Stimulated activated CD4-positive, alpha-beta T cell treated with anti-CD3 and anti-CD28 coated beads, Interleukin-12 subunit alpha, Interleukin-12 subunit beta, amount 100 ng/mL, for 4 hours (primary cell): ENCODE results near the gene MTMR8.
"Not testable (repeated sequence)": the region's sequence is repeated elsewhere in the genome, so short reads cannot be mapped to it uniquely, and the experiment has no call there.

Source experiments
- DNase-seq: peaks from one replicate; pipeline ENCODE4 v3.0.0-alpha.2; 2020

Gene MTMR8

DNA sequence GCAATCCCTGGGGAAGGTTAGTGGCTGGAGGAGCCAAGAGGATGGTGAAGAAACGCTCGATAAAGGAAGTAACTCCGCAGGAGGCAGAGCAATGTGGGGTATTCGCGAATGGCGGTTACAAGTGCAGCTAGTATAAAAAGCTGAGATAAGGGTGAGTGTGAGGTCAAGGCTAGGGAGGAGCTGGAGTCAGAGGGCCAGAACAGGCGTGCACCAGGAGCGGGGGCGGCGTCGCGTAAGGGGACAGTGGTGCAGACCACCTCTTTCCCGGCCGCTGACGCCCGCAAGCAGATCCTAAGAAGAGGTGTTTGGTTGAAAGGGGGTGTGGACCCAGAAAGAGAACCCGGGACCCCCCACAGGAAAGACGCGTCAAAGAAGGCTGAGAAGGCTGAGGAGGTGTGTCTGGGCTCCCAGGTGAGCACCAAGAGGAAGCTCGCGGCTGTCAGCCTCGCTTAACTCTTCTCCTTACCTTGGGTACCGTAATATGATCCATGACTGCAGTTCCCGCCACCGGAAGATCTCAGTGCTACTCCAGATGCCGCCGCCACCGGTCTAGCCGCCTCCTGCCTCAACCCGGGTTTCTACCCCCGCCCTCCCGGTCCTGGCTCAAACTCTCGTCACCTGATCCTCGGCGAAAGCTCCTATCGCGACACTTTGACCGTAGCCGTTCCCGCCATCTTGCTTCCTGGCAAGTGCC lies at the start of gene MTMR8:
Gene MTMR8, minus strand, starts transcription at position 579 of the 694 bp plus-strand sequence. Its CDS starts 89 bp downstream, at position 490.
- DNase-seq: peak; percentile 73

DNA sequence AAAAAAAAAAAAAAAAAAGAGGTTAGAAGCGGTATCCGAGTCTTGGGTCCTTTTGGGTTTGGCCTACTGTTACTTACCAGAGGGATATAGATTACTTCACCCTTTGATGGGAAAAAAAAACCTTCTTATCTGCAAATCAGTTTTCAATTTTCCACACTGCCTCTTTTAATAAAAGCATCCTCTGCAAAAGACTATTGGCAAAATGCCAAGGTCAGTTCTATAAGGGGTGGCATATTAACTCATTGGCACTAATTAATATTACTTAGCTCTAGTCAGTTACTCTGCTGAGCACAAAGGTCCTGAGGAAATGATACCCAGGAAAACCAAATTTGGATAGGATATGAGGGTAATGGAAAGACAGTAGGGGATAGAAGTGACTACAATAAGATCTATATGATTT lies 44.3 kb upstream of the MTMR8 start:
- no peak for DNase-seq

GRCh38 chrX:64437665-64438064 lies 42.4 kb upstream of the MTMR8 start:
- no peak for DNase-seq

- DNase-seq: no peak
Measured at GRCh38 chrX:64437218-64437617, 42.0 kb upstream of the MTMR8 start.

- DNase-seq: no peak
Measured at GRCh38 chrX:64428371-64428770, 33.1 kb upstream of the MTMR8 start.

DNA sequence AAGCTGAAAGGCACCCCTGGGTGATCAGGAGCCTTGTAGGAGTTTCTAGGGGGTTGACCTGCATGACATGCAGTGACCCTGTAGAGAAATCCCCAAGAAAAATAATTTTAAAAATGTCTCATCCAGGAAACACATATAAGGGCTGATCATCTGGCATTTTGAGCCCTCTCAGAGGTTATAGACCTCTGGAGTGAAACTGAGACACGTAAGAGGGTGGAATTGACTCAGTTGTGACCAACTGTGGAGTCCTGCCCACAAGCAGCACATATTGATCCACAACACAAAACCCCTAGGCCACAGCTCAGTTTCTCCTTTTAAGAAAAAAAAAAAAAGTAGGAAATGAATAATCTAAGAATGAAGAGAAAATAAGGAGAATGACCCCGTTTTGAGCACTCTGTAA lies 32.5 kb upstream of the MTMR8 start:
- DNase-seq: no peak

DNA sequence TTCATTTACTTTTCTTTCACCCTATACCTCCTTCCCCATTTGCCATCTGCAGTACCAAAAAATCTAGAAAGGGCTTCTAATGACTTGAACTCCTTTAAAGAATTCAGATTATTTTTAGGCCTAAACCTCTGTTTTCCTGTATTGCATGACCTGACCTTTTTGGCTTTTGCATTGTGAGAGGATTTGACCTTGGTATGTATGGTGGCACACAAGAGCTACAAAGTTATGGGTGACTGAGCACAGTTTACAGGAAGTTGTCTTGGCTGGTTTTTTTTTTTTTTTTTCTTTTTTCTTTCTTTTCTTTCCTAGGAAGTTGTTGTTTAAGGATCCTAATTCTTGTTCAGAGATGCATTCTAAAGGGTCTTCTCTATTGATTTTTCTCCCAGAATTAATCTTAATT lies 32.0 kb upstream of the MTMR8 start:
- DNase-seq: no peak

DNA sequence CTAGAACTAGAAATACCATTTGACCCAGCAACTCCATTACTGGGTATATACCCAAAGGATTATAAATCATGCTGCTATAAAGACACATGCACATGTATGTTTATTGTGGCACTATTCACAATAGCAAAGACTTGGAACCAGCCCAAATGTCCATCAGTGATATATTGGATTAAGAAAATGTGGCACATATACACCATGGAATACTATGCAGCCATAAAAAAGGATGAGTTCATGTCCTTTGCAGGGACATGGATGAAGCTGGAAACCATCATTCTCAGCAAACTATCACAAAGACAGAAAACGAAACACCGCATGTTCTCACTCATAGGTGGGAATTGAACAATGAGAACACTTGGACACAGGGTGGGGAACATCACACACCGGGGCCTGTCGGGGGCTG lies 14.5 kb upstream of the MTMR8 start:
- not testable (repeated sequence) for DNase-seq

DNA sequence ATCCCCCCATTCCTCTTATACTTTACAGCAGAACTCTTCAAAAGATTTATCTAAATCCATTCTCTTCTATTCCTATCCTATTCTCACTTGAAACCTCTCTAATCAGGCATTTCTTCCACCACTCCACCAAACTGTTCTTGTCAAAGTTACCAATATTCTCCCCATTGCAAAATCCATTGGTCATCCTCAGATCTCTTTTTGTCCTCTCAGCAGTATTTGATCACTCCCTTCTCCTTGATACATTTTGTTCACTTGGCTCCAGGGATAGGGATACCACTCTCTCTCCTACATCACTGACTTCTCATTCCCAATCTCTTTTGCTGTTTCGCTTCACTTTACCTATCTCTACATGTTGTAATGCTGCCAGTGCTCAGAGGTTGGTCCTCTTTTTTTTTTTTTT lies 2.8 kb upstream of the MTMR8 start:
- DNase-seq: no peak

DNA sequence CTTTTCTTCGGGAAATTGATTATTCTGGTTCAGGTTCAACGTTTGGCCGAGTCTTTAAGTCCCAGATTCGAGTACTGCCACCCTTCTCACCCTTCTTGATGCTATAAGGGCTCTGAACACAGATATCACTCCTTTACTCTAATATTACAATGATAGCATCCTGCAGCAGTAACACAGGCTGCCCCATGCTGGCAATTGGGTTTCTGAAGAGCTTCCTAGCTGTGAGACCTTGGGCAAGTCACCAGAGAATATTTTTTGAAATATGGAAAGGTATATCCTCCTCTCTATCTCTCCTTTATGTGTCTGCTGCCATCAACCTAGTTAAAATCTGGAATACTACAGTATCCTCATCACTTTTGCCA lies 297 bp upstream of the MTMR8 start:
- DNase-seq: no peak

- DNase-seq: no peak
Measured at GRCh38 chrX:64394059-64394873, 986 bp downstream of the MTMR8 start.

GRCh38 chrX:64389489-64389888 lies 5.8 kb downstream of the MTMR8 start:
- no peak for DNase-seq

DNA sequence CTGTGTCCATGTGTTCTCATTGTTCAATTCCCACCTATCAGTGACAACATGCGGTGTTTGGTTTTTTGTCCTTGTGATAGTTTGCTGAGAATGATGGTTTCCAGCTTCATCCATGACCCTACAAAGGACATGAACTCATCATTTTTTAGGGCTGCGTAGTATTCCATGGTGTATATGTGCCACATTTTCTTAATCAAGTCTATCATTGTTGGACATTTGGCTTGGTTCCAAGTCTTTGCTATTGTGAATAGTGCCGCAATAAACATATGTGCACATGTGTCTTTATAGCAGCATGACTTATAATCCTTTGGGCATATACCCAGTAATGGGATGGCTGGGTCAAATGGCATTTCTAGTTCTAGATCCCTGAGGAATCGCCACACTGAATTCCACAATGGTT lies 14.5 kb downstream of the MTMR8 start:
- not testable (repeated sequence) for DNase-seq

- no peak for DNase-seq
Measured at GRCh38 chrX:64379924-64380323, 15.3 kb downstream of the MTMR8 start.

- no peak for DNase-seq
Measured at GRCh38 chrX:64377753-64378152, 17.5 kb downstream of the MTMR8 start.

GRCh38 chrX:64352081-64352480 lies 43.2 kb downstream of the MTMR8 start:
- no peak for DNase-seq

DNA sequence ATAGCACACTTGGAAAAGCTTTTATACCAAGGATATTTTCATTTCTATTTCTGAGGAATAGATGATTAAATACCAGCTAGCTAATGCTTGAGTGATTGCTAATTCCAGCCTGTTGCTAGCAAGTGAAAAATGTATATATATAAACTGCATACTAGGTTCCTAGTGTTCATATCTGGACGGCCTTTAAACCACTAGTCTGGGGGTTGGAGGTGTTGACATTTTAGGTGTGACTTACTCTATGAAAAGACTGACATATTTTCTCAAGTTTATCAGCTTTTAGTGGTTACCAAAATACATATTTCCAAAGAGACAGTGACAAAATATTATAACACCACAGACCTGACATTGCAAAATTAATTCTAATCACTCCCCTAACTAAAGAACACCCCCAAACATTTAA lies 44.7 kb downstream of the MTMR8 start:
- DNase-seq: no peak

DNA sequence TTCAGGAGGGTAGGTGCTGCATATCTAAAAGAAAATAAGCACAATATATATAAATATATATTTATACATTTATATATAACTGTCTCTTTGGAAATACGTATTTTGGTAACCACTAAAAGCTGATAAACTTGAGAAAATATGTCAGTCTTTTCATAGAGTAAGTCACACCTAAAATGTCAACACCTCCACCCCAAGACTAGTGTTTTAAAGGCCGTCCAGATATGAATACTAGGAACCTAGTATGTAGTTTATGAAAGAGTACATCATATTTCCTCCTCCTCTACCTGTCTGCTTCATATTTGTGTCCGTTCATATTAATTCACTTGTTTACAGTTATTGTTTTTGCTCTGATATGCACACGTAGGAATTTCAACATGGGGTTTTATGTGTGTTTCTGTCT lies 45.2 kb downstream of the MTMR8 start:
- no peak for DNase-seq

DNA sequence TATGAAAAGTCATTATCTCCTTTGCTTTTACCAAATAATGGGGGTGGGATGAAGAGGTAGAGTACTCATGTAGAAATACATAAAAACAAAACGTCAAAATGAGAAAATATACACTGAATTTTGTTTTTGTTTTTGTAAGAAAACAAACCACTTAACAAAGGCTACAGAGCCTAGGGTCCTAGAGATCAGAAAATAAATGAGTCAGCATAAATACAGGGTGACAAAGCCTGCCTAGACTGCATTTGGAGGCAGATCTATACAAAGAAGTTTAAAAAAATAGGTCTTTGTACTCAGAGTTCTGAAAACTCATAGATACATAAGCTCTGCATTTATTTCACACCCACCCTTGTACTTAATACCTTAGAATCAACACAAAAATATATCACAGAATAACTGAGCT lies 52.4 kb downstream of the MTMR8 start:
- DNase-seq: no peak

DNA sequence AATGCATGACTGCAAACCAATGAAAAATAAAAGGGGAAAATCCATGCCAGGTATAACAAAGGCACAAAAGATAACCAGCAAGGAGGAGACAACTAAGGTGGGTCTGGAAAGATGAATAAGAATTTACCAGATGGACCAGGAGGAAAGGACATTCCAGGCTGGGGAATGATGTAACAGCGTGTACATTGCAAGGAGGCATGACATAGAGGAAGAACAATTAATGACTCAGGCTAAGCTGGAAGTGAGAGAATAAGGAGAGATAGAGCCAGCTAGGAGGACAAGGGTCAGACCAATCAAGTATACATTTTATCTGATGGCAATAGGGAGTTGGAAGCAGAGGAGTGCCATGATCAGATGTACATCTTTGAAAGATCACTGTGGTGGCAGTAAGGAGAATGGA lies 57.0 kb downstream of the MTMR8 start:
- no peak for DNase-seq

DNA sequence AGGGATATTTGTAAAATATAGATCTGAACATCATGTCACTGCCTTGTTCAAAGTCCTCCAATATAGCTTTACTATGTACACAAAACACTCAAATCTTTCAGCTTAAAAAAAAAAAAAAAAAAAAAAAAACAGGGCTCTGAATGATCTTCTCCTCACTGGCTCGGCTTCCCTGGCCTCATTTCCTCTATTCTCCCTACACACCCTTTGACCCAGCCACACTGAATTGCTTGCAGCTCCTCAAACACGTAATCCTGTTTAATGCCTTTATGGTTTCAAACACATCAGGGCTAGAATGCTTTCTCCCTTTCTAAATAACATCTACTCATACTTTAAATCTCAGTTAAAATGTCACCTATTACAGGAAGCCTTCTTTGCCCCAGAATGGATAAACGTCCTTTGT lies 60.8 kb downstream of the MTMR8 start:
- no peak for DNase-seq

DNA sequence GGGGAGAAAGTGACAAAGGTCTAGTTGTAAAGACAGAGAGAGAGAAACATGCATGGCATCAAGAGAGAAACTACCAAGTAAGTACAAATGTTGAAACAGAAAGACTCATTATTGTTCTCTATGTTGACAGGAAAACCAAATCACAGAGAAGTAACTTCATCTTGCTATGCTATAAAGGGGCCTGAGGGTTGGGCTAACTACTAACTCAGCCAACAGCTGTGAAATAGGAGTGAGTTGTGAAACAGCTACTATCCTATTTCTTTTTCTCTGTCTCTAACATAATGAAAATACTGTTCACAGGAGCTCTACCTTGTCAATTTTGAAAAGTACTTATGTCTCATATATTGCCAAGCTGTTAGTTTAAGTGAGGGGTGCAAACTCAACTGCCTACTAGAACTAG lies 65.0 kb downstream of the MTMR8 start:
- DNase-seq: no peak

- DNase-seq: no peak
Measured at GRCh38 chrX:64321507-64321906, 73.7 kb downstream of the MTMR8 start.

DNA sequence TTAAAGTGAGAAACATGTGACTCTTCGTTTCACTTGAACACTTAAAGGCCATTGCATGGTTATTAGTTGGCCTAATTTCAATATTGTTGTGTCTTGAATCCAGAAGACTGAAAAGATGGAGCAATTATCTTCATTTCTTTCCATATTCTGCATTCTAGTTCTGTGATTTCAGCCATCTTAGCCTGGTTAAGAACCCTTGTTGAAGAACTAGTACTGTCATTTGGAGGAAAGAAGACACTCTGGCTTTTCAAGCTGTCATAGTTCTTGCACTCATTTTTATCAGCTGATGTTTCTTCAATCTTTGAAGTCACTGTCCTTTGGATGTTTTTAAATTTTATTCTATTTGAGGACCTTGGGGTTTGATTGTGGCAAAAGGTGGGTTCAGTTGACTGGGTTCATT lies 81.6 kb downstream of the MTMR8 start:
- no peak for DNase-seq

DNA sequence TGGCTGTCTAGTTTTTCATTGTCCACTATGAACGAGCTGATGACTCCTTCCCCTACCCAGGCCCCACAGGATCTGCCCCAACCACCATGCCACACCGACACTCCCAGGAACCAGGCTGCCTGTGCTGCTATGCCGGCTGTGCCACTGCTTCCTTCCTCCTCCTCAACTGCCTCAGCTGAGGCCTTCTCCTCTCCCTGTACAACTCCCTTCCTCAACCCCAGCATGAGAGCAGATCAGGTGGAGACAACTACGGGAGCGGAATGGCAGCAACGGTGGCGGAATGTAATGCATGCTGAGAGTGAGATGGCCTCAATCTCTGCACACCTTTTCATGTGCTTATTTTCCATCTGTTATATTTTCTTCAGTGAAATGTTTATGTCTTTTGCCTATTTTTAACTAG lies 88.5 kb downstream of the MTMR8 start:
- DNase-seq: no peak
